ENCODE data around the gene ATL2.
"Not testable (repeated sequence)": the region's sequence is repeated elsewhere in the genome, so short reads cannot be mapped to it uniquely, and the experiment has no call there.

Gene ATL2

DNA sequence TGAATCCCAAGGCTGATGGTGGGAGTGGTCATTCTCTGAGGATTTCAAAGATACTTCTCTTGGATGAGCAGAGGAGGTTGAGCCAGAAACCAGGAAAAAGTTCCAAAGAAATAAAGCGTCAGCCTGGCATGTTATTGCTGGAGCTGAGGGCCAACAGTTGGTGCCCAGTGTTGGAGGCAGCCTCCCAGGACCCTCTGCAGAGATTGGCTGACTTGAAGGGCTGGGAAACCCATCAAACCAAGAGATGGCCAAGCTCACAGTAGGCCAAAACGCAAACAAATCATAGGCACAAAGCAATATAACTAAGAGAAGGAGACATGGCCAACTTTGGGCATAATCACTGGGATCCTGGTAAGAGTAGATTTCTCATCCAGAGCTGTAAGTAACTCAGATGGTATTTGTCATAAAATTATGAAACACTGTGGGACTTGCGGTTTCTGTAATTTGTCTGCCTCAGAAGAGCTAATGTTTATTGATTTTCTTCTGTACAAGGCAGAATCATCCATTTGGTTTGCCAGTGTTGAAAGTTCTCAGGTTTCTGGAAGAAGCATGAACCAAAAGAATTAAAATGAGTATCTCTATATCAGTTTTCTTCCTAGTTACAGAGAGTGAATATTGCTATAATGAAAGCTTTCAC, 108.3 kb downstream of the ATL2 start:
- no peak for DNase-seq

DNA sequence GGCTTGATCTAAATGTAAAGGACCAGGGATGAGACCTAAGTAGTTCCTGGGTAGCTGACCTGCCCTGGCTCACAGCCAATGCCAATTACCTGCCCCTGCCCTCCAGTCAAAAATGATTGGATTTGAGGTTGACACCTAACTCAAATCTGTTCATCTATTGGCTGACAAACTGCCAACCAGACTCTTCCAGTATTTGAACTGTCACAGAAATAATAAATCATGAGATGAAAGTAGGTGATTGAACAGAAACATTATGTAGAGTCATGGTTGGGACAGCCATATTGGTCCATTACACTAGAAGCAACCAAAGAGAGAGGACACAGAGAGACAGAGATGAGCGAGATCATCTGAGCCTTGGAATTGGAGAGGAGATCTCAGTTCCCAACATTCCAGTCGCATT, 109.1 kb downstream of the ATL2 start:
- DNase-seq = no peak

DNA sequence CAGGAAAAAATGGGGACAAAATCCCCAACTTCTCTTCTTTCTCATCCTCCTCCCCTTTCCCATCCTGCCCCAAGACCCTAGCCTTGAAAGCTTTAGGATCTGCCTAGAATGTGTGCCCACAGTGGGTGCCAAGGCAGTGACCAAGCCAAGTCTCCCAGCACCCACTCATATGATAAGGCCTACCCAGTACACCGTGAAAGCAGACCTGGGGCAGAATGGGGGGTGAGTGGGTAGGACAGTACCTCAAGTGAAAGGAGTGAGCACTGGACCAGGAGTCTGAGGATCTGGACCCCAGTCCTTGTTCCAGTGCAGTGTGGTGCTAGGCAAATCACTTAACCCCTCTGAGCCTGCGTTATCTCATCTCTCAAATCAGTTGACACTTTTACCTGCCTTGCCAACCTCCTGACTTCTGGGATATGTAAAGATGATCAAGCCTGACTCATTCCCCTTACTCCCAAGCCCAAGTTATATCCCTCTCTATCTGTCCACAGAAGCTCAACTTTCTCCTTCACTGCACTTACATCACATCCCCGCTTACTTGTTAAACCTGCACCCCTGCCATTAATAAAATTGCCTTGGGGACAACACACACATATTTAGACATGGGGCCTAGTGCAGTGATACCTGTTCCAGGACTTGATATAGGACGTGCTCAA, 109.7 kb downstream of the ATL2 start:
- no peak for DNase-seq

DNA sequence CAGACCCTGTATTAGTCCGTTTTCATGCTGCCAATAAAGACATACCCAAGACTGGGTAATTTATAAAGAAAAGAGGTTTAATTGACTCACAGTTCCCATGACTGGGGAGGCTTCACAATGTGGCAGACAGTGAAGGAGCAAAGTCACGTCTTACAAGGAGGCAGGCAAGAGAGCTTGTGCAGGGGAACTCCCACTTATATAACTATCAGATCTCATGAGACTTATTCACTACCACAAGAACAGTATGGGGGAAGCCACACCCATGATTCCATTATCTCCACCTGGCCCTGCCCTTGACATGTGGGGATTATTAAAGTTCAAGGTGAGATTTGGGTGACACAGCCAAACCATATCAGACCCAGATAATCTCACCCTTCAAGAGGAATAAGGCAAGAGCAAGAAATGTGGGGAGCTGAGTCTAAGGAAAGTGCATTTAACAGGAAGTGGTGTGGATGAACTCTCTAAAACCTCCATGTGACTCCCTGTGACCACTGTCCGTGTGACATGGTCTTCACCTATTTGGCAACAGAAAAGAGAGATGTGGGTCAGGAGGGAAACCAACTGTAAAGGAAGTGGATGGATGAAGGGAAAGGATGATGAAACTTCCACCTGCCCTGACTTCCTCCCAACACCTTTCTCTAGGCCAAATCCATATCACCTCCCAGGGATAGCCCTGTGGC, 110.6 kb downstream of the ATL2 start:
- DNase-seq = no peak

DNA sequence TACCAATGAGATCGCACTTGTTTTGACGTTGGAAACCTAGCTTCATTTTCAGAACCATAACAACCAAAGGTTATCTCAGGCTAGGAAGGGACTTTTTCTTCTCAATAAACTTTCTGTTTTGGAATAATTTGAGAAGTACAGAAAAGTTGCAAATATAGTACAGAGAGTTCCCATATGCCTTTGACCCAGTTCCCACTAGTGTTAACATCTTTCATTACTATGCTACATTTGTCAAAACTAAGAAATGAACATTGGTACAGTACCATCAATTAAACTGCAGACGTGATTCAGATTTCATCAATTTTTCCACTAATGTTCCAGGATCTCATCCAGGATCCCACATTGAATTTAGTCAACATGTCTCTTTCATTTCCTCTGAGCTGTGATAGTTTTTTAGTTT, 111.6 kb downstream of the ATL2 start:
- no peak for DNase-seq

DNA sequence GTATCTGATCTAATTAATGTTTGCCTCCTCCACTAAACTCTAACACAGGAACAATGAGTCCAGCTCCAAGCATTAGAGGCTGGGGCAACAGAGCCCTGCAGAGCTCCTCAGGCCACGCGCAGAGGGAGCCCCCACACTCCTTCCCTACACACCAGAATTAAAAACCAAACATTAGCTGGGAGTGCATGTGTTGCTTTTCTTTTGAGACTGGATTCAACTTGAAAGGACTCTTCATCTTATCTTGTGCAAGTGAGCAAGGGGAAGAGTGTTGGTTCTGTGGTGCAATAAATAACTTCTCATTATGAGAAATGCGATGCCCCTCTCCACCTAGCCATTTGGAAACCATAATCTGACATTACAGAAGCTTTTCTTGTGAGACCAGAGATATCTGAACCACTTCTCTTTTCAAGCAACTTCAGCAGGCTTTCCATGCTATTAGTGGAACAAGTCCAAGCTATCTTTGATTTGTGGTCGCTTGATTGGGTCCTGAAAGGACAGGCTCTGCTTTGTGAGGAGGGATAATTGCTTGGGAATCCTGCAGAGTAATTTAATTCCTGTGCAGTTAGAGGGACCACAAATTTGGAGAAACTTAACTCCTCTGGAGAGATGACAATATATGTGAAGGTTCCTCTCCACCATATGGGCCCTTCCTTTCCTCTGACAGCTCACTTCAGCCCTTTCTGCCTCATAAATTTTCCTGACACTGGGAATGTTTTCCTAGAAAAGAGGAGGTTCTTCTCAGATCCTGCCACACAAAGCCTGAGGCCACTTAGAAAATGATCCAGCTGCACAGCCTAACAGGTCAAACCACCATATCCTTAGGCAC, 112.5 kb downstream of the ATL2 start:
- no peak for DNase-seq

DNA sequence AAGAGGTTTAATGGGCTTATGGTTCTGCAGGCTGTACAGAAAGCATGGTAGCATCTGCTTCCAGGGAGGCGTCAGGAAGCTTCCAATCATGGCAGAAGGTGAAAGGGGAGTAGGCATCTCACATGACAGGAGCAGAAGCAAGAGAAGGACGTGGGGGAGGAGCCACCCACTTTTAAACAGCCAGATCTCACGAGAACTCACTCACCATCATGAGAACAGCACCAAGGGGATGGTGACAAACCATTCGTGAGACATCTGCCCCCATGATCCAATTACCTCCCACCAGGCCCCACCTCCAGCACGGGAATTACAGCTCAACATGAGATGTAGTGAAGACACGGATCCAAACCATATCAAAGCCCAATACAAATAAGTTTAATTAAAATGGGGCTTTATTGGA, 113.8 kb downstream of the ATL2 start:
- no peak for DNase-seq

DNA sequence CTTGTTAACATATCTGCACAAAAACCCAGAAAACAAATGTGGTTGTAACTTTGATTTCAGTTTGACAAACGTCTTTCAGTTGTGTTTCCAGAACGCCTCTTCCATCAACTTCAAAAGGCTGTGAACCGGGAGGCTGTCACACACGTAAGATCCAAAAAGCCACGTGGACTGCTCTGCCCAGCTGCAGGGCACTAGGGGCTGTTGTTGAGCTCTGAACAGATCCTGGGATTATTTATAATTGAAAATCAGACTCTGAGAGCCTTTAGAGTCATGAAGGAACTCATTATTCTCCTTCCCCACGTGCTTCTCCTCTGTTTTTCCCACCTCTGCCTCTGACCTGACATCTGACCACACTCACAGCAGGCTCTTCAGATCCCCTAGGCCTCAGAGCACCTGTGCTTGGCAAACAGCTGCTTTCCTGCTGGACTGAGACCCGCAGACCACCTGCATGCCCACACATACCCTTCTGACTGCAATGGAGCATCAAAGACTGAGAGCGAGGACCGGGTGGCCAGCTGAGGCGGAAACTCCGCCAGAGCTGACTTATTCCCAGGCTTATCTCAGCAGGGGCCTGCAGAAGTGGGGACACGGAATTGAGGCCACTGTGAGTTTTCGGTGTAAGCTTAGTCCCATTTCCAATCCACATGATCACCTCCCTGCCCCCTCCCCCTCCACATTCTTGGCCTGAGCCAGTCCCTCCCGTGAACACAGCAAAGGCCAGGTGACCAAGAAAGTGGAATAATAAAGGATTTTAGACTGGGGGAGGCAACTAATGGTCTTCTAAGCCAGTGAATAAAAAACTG, 114.8 kb downstream of the ATL2 start:
- no peak for DNase-seq

DNA sequence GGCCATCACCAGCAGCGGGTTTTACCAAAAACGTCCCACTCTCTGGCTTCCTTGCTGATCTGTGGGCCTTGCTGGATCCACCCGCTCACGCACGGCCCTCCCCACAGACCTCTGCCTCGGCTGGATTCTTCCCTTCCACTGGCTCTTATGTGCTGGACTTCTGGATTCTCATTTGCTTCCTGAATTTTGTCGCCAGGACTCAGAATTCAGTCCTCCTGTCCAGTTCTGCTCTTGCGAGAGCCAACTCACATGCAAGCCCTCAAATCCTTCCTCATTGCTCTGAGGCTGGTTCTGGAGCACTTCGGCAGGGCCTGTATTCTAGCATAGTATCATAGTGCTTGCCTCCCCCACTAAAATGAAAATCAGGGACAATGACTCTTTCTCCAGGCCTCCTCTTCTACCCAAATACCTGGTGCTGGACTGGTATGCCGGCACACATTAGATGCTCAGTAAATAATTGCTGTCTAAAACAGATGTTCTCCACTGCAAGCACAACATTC, 115.5 kb downstream of the ATL2 start:
- DNase-seq = no peak

DNA sequence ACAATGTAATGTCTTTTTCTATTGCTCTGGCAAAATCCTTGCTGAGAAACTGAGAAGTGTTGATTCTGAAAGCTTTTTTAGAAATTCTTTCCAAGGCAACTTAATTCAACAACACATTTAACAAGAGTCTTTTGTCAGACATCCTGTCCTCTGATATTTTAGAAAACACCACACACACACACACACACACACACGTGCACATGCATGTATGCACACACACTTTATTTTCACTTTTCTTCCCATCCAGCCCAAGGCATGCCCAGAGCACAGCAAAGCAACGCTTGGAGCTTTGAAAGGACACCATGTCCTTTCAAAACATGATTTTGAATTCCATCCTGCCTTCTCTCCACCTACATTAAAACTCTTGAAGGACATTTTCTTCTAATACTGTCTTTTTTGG, 116.1 kb downstream of the ATL2 start:
- DNase-seq = no peak

DNA sequence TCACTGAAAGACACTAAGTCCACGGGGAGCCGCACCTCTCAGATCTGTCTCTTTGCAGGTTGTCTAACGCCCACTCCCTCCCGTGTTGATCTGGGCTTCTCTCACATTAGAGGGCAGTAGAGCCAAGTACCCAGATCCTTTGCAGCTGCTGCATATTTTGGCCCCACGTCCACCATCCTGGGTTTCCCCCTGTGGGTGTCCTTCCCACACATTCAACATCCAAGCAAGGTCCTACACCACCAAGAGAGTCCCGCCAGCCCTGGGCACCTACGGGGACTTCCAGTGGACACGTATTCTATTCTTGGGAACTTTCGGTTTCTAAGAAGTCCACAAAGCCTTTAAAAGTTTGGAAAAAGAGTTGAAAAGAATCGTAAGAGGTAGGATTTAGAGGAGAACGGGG, 116.6 kb downstream of the ATL2 start:
- no peak for DNase-seq

DNA sequence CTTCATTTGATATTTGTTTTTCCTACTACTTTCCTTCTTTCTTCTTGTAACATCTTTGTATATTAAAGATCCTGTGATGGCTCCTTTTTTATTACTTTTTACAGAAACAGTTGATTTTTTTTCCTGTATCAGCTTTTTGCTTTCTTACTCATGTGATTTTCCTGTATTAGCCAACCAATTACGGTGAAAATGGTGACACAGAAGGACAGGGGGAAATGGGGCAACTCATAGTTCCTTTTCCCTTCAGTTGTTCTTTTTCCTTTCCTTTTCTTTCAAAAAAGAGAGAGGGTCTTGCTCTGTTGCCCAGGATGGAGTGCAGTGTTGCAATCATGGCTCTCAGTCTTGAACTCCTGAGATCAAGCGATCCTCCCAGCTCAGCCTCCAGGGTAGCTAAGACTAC, 117.8 kb downstream of the ATL2 start:
- no peak for DNase-seq

DNA sequence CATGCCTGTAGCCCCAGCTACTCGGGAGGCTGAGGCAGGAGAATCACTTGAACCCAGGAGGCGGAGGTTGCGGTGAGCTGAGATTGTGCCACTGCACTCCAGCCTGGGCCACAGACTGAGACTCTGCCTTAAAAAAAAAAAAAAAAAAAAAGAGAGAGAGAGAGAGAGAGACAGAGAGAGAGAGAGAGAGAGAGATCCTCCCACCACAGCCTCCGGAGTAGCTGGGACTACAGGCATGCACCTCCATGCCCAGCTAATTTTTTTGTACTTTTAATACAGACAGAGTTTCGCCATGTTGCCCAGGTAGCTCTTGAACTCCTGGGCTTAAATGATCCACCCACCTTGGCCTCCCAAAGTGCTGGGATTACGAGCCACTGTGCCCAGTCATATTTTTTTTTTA, 119.4 kb downstream of the ATL2 start:
- not testable (repeated sequence) for DNase-seq

DNA sequence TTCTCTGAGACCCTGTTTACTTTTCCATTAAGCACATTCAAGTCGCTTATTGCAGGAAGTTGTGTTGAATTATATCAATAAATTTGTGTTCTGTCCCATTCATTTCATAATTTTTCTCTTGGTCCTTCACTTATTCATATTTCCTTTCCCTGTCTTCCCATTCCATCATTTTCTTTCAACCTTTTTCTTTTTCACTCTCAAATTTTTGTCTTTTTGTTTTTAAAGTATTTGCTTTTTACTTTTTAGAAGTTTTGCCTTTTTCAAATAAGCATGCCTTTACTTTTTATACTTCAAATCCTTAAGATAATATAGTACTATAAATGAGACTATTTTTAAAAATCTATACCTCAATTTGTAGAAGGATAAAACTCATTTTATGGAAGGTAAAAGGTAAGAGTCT, 120.5 kb downstream of the ATL2 start:
- DNase-seq = no peak

DNA sequence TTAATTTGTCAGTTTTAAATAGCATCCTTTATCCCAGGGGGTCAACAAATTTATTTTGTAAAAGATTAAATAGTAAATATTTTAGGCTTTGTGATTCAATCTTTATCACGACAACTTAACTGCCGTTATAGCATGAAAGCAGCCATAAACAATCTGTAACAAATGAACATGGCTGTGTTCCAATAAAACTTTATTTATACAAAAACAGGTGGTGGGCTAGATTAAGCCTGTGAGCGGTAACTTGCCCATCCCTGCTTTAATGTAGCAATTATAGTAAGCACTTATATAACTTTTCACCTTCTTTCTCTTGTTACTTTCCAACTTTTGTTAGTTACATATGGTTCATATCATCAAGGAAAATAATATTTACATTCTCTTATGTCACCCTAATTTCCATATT, 121.9 kb downstream of the ATL2 start:
- DNase-seq = no peak

DNA sequence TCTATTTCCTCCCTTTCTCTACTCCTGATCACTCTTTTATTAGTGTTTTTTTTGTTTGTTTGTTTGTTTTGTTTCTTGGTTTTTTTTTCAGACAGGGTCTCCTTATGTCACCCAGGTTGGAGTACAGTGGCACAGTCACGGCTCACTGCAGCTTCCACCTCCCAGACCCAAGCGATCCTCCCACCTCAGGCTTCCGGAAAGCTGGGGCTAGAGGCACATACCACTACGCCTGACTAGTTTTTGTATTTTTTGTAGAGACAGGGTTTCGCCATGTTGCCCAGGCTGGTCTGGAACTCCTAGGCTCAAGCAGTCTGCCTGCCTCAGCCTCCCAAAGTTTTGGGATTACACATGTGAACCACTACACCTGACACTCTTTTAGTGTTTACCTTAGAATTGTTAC, 122.3 kb downstream of the ATL2 start:
- no peak for DNase-seq

DNA sequence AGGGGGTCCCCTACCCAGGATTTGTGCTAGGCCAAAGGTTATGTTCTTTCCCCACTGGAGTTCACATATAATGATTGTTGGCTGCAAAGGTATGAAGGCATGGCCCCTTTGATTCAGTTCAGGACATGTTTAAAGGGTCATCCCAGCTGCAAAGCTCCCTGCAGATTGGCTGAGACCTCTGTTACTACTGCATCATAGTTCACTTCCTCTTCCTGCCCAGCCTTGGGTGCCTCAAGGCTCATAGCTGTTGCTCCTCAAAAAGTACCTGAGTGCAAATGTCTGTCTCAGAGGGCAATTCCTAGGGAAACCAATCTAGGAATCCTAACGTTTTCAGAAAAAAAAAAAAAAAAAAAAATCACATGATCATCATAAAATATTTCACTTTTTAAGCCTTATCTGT, 125.1 kb downstream of the ATL2 start:
- no peak for DNase-seq

DNA sequence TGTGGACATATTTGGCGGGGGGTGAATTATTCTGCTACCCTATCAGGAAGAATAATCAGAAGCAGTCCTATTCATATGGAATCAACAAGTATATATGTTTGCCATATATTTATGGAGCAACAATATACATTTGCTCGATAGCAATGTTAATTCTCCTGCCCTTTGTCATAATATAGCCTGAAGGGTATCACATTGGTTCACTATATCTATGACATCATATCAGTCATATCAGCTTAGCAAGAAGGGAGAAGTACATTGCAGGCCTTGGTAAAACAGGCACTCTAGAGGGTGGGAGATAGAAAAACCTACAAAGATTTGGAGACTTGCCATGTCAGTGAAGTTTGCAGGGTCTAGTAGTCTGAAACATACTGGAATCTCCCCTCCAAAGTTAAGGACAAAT, 128.4 kb downstream of the ATL2 start:
- DNase-seq = no peak

DNA sequence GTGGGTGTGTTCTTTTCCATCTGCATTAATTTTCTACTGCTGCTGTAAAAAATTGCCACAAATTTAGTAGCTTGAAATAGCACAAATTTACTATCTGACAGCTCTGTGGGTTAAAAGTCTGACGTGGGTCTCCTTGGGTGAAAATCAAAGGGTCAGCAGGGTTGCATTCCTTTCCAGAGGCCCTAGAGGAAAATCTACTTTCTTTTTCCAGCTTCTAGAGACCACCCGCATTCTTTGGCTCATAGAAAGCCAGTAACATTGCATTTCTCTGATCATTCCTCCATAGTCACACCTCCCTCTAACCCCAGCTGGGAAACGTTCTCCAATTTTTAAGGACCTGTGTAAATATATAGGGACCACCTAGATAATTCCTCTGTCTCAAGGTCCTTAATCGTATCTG, 128.8 kb downstream of the ATL2 start:
- no peak for DNase-seq

DNA sequence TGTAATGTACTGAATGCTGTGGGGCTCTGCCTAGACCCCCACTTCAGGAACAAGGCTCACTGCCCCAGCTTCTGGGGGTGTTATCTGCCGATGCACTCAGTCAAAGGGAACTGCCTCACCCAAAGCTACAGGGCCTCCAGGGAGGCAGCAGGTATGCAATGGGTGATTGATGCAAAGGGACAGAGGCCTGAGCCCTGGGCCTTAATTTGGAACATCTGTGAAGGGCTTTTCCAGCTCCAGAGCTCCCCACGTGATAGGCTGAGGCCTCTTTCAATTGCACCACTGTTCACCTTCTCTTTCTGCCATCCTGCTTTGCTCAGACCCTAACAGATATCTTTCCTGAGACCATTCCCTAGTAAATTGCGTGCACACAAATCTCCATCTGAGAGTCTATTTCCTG, 131.0 kb downstream of the ATL2 start:
- DNase-seq = no peak

DNA sequence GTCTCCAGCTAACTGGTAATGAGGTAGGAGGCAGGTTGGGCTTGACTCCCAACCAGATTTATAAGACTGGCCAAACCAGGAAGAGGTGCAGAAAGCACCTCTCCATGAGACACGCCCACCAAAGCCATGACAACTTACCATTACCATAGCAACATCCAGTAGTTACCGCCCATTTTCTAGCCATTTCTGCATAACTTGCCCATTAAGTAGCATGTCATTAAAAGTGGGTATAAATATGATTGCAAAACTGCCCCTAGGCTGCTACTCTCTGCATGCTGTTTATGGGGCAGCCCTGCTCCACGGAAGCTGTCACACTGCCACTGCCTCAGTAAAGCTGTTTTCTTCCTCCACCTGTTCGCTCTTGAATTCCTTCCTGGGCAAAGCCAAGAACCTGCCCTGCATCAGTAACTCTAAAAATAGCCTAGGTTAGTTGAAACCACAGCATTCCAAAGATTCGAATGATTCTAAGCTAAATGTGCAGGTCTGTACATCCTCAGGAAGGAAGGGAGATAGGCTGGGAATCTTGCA, 131.9 kb downstream of the ATL2 start:
- no peak for DNase-seq

DNA sequence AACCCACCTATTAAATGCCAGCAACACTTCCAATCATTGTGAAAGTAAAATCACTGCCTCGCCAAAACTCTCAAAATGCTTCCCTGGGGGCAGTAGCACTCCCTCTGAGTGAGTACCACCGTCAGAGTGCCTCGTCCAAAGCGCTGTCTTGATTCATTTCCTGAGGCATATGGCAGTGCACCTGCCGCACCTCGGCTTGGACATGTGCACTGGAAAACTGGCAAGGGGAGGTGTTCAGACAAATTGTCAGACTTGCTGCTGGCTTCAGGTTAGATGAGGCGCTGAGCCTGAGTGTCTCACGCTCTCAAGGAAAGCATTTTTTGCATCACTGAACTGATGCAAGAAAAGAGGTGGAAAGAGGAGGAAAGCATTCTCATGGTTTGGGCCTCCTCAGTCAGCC, 132.8 kb downstream of the ATL2 start:
- no peak for DNase-seq

All from CD4-positive, alpha-beta T cell treated with Interleukin-15 for 1 hour (primary cell).